ENCODE measurements around the gene KATNAL1.

DNA sequence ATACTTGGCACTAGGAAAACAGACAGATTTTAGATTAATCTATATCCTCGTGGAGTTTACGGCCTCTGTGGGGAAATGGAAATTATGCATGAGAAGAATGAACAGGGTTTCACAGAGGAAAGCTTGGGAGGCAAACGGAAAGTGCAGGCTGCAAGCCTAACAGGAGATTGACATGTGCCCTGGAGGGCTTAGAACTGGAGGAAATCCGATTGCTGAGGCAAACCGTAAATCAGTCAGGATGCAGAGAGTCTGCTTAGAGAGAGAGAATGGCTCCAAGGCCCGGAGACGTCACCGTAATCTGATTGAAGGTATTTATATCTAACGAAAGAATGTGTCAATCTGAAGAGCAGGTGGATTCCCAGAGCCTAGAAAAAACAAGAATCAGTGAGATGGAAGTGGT is 143.2 kb downstream of the KATNAL1 start:
- TF ChIP-seq, protein P1, sequence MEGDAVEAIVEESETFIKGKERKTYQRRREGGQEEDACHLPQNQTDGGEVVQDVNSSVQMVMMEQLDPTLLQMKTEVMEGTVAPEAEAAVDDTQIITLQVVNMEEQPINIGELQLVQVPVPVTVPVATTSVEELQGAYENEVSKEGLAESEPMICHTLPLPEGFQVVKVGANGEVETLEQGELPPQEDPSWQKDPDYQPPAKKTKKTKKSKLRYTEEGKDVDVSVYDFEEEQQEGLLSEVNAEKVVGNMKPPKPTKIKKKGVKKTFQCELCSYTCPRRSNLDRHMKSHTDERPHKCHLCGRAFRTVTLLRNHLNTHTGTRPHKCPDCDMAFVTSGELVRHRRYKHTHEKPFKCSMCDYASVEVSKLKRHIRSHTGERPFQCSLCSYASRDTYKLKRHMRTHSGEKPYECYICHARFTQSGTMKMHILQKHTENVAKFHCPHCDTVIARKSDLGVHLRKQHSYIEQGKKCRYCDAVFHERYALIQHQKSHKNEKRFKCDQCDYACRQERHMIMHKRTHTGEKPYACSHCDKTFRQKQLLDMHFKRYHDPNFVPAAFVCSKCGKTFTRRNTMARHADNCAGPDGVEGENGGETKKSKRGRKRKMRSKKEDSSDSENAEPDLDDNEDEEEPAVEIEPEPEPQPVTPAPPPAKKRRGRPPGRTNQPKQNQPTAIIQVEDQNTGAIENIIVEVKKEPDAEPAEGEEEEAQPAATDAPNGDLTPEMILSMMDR (conservative IDR thresholded peaks at IDR 0.05 in 1 of 2, IDR thresholded peaks at IDR 0.05 in 1 of 2; ENCODE audit: extremely low read depth in 1 of 2, insufficient read depth in 1 of 2, low read depth in 1 of 2, low read length in 2 of 2): no peak
- TF ChIP-seq EZH2 (IDR thresholded peaks at IDR 0.05; ENCODE audit: borderline replicate concordance, low read length): no peak

All from mammary epithelial cell (primary cell).